GM12874 (cell line): ENCODE data around the gene TAF11.

Experiments used
- CTCF ChIP-seq: IDR thresholded peaks from 2 replicates; pipeline ENCODE4 v1.5.1; 2011; ENCODE audit warnings: low read depth, mild to moderate bottlenecking, control low read depth, low read length, moderate library complexity; ENCODE audit not compliant: insufficient read depth

The TAF11 gene

DNA sequence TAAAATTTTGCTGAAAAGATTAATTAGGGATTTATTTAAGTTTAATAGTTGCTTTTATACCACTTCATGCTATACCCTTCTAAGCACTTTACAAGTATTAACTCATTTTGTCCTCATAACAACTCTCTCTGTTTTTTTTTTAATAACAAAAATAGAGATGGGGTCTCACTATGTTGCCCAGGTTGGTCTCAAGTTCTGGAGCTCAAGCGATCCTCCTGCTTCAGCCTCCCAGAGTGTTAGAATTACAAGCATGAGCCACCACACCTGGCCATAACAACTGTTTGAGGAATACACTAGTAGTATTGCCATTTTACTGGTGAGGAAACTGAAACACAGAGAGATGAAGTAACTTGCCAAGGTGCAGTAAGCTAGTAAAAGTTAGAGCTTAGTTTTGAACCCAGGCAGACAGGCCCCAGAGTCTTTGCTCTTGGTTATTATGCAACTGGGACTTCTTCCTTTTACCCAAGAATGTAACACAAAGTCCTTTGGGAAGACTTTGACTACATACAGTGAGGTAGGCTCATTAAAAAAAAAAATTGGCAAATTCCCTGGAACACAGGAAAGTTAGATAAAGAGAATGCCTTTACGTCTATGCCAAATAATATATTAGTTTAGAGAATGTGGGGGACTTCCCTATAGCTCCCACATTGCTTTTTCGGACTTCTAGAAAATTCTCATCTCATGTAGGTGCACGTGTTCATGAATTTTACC lies 12.6 kb upstream of the TAF11 start:
- no peak for TF ChIP-seq CTCF

DNA sequence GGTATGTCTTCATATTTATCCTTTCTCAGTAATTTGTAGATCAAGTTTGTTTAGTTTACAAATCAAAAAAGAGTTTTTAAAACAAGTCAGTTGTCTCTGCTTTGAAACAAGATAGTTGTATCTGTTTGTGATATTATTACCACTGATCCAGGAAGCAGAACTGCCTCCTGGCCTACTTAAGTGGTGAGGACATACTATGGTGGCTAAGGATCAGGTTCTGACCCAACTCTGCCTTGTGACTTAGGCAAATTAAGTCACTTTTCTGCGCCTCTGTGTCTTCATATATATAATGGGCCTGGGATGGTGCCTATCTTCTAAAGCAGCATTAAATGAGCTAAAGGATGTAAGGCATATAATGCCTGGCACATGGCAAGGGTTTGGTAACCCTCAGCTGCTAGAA lies 9.9 kb upstream of the TAF11 start:
- no peak for TF ChIP-seq CTCF

DNA sequence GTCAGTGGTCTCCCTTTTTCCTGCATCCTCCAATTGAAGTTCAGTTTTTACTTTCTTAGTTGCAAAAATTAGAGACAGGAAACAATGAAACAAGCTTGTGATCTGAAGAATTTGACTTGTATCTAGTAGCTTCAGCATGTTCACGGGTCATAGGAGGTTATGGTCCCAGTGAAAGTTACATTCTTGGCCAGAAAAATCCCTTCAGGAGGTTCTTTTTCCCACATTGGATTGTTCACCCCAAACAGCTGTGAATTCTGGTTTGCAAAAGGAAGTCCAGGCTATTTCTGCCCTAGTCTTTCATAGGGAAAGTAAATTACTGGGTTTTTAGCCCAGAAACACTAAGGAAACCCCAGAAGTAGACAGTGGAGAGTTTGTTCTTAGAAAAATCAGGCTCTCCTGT lies 9.3 kb upstream of the TAF11 start:
- no peak for TF ChIP-seq CTCF

GRCh38 chr6:34894693-34895092 lies 6.9 kb upstream of the TAF11 start:
- no peak for TF ChIP-seq CTCF

DNA sequence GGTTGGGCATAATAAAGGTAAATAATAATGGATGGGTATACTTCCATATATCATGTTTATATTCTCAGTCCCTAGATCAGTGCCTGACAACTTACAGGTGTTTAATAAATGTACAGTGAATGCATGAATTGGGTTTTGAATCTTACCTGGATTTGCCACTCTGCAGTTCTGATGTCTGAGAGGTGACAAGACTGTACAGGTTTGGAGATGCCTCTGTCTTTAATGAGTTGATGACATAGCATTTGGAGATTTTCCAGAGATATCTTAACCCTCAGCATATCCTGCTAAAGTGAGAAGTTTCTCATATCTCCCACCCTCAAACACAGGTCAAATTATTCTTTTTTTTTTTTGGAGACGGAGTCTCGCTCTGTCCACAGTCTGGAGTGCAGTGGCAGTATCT lies 3.5 kb upstream of the TAF11 start:
- TF ChIP-seq CTCF = no peak

DNA sequence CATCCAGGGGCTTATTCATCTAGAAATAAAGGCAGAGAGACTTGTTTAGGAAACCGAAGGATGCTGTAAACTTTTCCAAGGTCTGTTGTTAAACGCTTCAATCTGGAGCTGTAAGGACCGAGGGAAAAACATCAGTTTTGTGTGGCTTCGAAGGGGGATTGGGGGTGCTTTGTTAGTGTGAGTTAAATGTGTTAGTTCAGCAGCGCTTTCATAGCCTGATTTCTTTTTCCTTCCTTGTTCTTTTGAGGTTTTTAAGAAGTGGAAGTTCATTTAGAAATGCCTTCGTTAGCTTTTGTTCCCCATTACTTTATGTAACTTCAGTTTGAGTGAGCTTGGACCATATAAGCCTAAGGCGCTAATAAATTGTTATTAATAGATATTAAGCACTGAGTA lies 2.7 kb upstream of the TAF11 start:
- no peak for TF ChIP-seq CTCF

DNA sequence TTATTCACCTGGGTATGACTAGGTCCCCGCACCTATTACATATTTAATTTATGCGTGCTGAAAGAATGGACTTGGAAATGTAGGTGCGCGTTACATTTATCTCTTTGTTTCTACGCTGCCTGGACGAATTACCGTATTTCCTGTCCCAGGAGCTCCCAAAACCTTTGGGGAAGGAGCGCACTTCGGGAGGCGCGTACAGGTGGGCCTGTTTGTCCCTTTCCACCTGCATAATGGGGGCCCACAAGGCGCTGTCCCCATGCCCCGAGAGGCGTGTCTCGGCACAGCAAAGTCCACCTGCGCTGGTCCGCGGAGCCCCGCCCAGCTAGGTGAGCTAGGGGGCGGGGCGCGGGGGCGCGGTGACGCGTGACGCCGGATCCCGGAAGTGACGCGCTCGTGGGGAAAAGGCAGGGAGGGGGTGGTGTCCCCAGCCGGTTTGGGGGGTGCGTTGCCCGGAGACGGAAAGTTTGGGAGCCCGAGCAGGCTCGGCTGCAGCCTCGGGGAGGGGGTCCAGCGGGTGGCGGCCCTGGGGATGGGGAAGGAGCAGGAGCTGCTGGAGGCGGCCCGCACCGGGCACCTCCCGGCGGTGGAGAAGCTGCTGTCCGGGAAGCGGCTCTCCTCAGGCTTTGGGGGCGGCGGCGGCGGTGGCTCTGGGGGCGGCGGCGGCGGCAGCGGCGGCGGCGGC lies 1.2 kb upstream of the TAF11 start, which contains the start of gene ANKS1A:
TSS of gene ANKS1A (plus strand) at position 382 of the 682 bp plus-strand sequence. CDS start at position 530, 148 bp downstream.
- no peak for TF ChIP-seq CTCF
